Neural cell (in vitro differentiated cells): Measurements from ENCODE around the gene RNF4. TPM values are rescaled to one million over a fixed set of nuclear protein-coding genes. Genes with fewer than 3 reads are reported as not detected.

ENCODE experiments used
- H2AFZ ChIP-seq: fragments of 200-600, 300-800 bp; sonication (generic), shearing (Covaris generic); 2 replicates; pipeline ENCODE4 v1.6.0; 2014; ENCODE audit warnings: low read depth, mild to moderate bottlenecking, antibody characterized with exemption, low read length, moderate library complexity
- H3F3A ChIP-seq: fragments of 200-600 bp; shearing (Covaris generic); 2 replicates; pipeline ENCODE4 v1.6.1; 2016; ENCODE audit warnings: mild to moderate bottlenecking, moderate library complexity, mixed read lengths, antibody characterized with exemption, low read length; ENCODE audit not compliant: insufficient read depth, poor library complexity, severe bottlenecking
- H3K27ac ChIP-seq: fragments of 200-600, 300-800 bp; sonication (generic), shearing (Covaris generic); 2 replicates; pipeline ENCODE4 v1.5.1; 2014; ENCODE audit warnings: mild to moderate bottlenecking, low read length, moderate library complexity
- H3K27me3 ChIP-seq: fragments of 300-800, 200-600 bp; sonication (generic), shearing (Covaris generic); 2 replicates; pipeline ENCODE4 v1.6.0; 2014; ENCODE audit warnings: mild to moderate bottlenecking, low read depth, low read length, moderate library complexity; ENCODE audit not compliant: insufficient read depth
- H3K36me3 ChIP-seq: fragments of 300-800, 200-600 bp; sonication (generic), shearing (Covaris generic); 2 replicates; pipeline ENCODE4 v1.5.1; 2014; ENCODE audit warnings: mild to moderate bottlenecking, antibody characterized with exemption, low read length, moderate library complexity; ENCODE audit not compliant: insufficient read depth
- H3K4me2 ChIP-seq: fragments of 300-800, 200-600 bp; sonication (generic), shearing (Covaris generic); 2 replicates; pipeline ENCODE4 v1.6.0; 2014; ENCODE audit warnings: mild to moderate bottlenecking, low read length
- H3K4me3 ChIP-seq: fragments of 300-800, 200-600 bp; sonication (generic), shearing (Covaris generic); 2 replicates; pipeline ENCODE4 v1.5.1; 2014; ENCODE audit warnings: mild to moderate bottlenecking, low read length, moderate library complexity
- H3K79me2 ChIP-seq: fragments of 200-600 bp; shearing (Covaris generic); replicated peaks from 2 replicates; pipeline ENCODE4 v1.6.0; 2014; ENCODE audit warnings: mild to moderate bottlenecking, low read length, moderate library complexity; ENCODE audit not compliant: insufficient read depth
- H3K9ac ChIP-seq: fragments of 300-800, 200-600 bp; sonication (generic), shearing (Covaris generic); 2 replicates; pipeline ENCODE4 v1.6.1; 2016; ENCODE audit warnings: mild to moderate bottlenecking, low read length, mixed read lengths
- H3K9me2 ChIP-seq: fragments of 200-600 bp; shearing (Covaris generic); 2 replicates; pipeline ENCODE4 v1.6.1; 2016; ENCODE audit warnings: mild to moderate bottlenecking, low read length, mixed read lengths; ENCODE audit not compliant: insufficient read depth
- H3K9me3 ChIP-seq: fragments of 200-600, 300-800 bp; sonication (generic), shearing (Covaris generic); 2 replicates; pipeline ENCODE4 v1.6.1; 2016; ENCODE audit warnings: mild to moderate bottlenecking, mixed run types, low read length, moderate library complexity, mixed read lengths
- H4K20me1 ChIP-seq: fragments of 200-600 bp; shearing (Covaris generic); 2 replicates; pipeline ENCODE4 v1.6.1; 2016; ENCODE audit warnings: mild to moderate bottlenecking, mixed run types; ENCODE audit not compliant: insufficient read depth
- CTCF ChIP-seq: fragments of 450-650 bp; IDR thresholded peaks from 2 replicates; pipeline ENCODE4 v1.5.1; 2014; ENCODE audit warnings: antibody characterized with exemption, mild to moderate bottlenecking, moderate library complexity; ENCODE audit not compliant: poor library complexity, severe bottlenecking
- EP300 ChIP-seq: fragments of 450-650 bp; conservative IDR thresholded peaks from 2 replicates; pipeline ENCODE4 v1.6.1; 2014; ENCODE audit warnings: antibody characterized with exemption, mild to moderate bottlenecking, moderate library complexity; ENCODE audit not compliant: poor library complexity, severe bottlenecking
- MXI1 ChIP-seq: fragments of 450-650 bp; conservative IDR thresholded peaks from 2 replicates; pipeline ENCODE4 v1.6.1; 2014; ENCODE audit warnings: antibody characterized with exemption, mild to moderate bottlenecking; ENCODE audit not compliant: poor library complexity, severe bottlenecking
- POLR2AphosphoS5 ChIP-seq: IDR thresholded peaks from 2 replicates; pipeline ENCODE4 v1.6.1; 2012
- SMC3 ChIP-seq: fragments of 450-650 bp; conservative IDR thresholded peaks from 2 replicates; pipeline ENCODE4 v1.6.1; 2014; ENCODE audit warnings: antibody characterized with exemption, mild to moderate bottlenecking, moderate library complexity; ENCODE audit not compliant: poor library complexity
- TAF1 ChIP-seq: IDR thresholded peaks from 2 replicates; pipeline ENCODE4 v1.6.1; 2012; ENCODE audit warnings: low read depth
- polyA plus RNA-seq: library from polyadenylated mRNA; depleted of rRNA; stranded (reverse); fragments of >200 nt; gene quantifications from 2 replicates; pipeline ENCODE4 v1.2.3, GENCODE V29; 2014
- TF ChIP-seq, protein P1 (sequence below): IDR thresholded peaks from 2 replicates; pipeline ENCODE4 v1.6.1; 2012; ENCODE audit warnings: borderline replicate concordance

Gene RNF4
- polyA plus RNA-seq, 1 donor from 2014 or later, result 48.2 TPM

DNA sequence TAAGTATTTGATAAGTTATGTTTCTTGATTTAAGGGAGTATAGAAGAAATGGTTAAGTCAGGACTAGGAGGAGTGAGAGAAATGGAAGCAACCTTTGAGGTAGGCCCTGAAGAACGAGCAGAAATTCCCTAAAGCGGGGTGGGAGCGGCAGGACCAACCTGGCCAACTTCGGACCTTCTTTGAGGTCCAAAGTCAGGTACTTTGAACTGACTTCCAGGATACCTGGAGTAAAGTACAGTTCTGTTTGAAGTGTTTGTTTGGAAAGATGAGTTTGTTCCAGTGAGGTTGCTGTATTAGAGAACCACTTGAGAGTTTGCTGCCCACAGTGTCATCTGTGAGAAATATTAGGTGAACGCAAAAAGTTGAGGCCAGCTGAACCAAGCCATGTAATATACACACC is 11.7 kb downstream of the RNF4 start:
- Histone ChIP-seq H3K9ac (no peak overlapping the region), H2AFZ (no peak overlapping the region), H3K36me3 (no peaks in the 10 kb centered on the region), H3K27ac (no peak overlapping the region), H3K9me2 (no peaks in the 10 kb centered on the region), H3F3A (no peaks in the 10 kb centered on the region), H3K27me3 (no peaks in the 10 kb centered on the region), H3K4me3 (no peak overlapping the region), H3K79me2 (peaks cover 89% of the 10 kb centered on the region), H4K20me1 (peaks cover 15% of the 10 kb centered on the region), H3K9me3 (no peaks in the 10 kb centered on the region), H3K4me2 (no peak overlapping the region)
- TF ChIP-seq, protein P1, sequence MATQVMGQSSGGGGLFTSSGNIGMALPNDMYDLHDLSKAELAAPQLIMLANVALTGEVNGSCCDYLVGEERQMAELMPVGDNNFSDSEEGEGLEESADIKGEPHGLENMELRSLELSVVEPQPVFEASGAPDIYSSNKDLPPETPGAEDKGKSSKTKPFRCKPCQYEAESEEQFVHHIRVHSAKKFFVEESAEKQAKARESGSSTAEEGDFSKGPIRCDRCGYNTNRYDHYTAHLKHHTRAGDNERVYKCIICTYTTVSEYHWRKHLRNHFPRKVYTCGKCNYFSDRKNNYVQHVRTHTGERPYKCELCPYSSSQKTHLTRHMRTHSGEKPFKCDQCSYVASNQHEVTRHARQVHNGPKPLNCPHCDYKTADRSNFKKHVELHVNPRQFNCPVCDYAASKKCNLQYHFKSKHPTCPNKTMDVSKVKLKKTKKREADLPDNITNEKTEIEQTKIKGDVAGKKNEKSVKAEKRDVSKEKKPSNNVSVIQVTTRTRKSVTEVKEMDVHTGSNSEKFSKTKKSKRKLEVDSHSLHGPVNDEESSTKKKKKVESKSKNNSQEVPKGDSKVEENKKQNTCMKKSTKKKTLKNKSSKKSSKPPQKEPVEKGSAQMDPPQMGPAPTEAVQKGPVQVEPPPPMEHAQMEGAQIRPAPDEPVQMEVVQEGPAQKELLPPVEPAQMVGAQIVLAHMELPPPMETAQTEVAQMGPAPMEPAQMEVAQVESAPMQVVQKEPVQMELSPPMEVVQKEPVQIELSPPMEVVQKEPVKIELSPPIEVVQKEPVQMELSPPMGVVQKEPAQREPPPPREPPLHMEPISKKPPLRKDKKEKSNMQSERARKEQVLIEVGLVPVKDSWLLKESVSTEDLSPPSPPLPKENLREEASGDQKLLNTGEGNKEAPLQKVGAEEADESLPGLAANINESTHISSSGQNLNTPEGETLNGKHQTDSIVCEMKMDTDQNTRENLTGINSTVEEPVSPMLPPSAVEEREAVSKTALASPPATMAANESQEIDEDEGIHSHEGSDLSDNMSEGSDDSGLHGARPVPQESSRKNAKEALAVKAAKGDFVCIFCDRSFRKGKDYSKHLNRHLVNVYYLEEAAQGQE, result no peak
- no peak for TF ChIP-seq CTCF

- H3K4me3 ChIP-seq, result no peak overlapping the region
- no peaks in the 10 kb centered on the region for H3K27me3 ChIP-seq
- H3K27ac ChIP-seq, result no peak overlapping the region
Observed at GRCh38 chr4:2482192-2482591, 13.3 kb downstream of the RNF4 start.

DNA sequence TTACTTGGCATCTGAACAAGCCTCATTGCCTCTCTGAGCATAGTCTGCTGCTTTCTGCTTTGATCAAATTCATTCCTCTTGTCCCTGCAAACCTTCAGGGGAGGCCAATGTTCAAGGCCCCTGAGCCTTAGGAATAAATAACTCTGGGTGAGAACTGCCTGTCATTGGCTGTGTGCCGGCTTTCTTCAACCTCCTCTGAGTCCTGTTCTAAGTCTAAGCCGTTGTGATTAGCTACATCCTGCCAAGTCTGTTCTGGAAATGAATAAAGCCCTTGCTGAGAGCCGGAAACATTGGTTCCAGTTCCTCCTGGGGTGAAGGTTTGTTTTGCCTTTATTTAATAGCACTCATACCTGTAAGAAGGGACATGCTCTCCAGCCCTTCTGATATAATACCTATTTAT is 13.8 kb downstream of the RNF4 start:
- H3K79me2 ChIP-seq, result peaks cover 88% of the 10 kb centered on the region
- no peak overlapping the region for H2AFZ ChIP-seq
- no peak overlapping the region for H3K9ac ChIP-seq
- no peaks in the 10 kb centered on the region for H3K9me3 ChIP-seq
- no peaks in the 10 kb centered on the region for H3K9me2 ChIP-seq
- no peaks in the 10 kb centered on the region for H3K27me3 ChIP-seq
- H3K36me3 ChIP-seq, result no peaks in the 10 kb centered on the region
- no peak overlapping the region for H3K4me2 ChIP-seq
- TF ChIP-seq POLR2AphosphoS5, result no peak
- no peak for TF ChIP-seq EP300
- no peak for TF ChIP-seq TAF1
- no peaks in the 10 kb centered on the region for H3F3A ChIP-seq
- peaks cover 15% of the 10 kb centered on the region for H4K20me1 ChIP-seq
- H3K4me3 ChIP-seq, result no peak overlapping the region
- H3K27ac ChIP-seq, result no peak overlapping the region

More at GRCh38 chr4:2482192-2482591, 13.3 kb downstream of the RNF4 start:
- Histone ChIP-seq H3K36me3 (no peaks in the 10 kb centered on the region), H3F3A (no peaks in the 10 kb centered on the region), H3K9me2 (no peaks in the 10 kb centered on the region), H3K79me2 (peaks cover 88% of the 10 kb centered on the region), H3K9ac (no peak overlapping the region), H4K20me1 (peaks cover 15% of the 10 kb centered on the region), H3K9me3 (no peaks in the 10 kb centered on the region), H2AFZ (no peak overlapping the region), H3K4me2 (no peak overlapping the region)
- TF ChIP-seq TAF1, result no peak
- no peak for TF ChIP-seq SMC3
- no peak for TF ChIP-seq MXI1
